Measurements from ENCODE around the gene BMP2. TPM values are rescaled to one million over a fixed set of nuclear protein-coding genes. Genes with fewer than 3 reads are reported as not detected.
A peak's percentile ranks its signal among the peaks of the same experiment; 100 is the strongest.

The BMP2 gene
- total RNA-seq, 1 donor from 2014 or later: 10.5 TPM

- Mint-ChIP-seq H3K36me3 (no peaks in the 10 kb centered on the region), H3K27ac (no peak overlapping the region), H3K9me3 (peaks cover 27% of the 10 kb centered on the region), H3K27me3 (ENCODE audit: low read depth) (peaks cover 1% of the 10 kb centered on the region), H3K4me3 (no peak overlapping the region), H3K4me1 (peaks cover 7% of the 10 kb centered on the region)
- no peak for DNase-seq (ENCODE audit: low spot score in 2 of 2, unreplicated experiment in 2 of 2)
- TF ChIP-seq, protein P1, sequence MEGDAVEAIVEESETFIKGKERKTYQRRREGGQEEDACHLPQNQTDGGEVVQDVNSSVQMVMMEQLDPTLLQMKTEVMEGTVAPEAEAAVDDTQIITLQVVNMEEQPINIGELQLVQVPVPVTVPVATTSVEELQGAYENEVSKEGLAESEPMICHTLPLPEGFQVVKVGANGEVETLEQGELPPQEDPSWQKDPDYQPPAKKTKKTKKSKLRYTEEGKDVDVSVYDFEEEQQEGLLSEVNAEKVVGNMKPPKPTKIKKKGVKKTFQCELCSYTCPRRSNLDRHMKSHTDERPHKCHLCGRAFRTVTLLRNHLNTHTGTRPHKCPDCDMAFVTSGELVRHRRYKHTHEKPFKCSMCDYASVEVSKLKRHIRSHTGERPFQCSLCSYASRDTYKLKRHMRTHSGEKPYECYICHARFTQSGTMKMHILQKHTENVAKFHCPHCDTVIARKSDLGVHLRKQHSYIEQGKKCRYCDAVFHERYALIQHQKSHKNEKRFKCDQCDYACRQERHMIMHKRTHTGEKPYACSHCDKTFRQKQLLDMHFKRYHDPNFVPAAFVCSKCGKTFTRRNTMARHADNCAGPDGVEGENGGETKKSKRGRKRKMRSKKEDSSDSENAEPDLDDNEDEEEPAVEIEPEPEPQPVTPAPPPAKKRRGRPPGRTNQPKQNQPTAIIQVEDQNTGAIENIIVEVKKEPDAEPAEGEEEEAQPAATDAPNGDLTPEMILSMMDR (IDR thresholded peaks at IDR 0.05; ENCODE audit: unreplicated experiment): no peak
Observed at GRCh38 chr20:6756693-6757595, 10.5 kb upstream of the BMP2 start.

GRCh38 chr20:6764619-6765018 is 2.9 kb upstream of the BMP2 start:
- TF ChIP-seq, protein P1 (IDR thresholded peaks at IDR 0.05; ENCODE audit: unreplicated experiment): no peak
- Mint-ChIP-seq H3K4me1 (peaks cover 8% of the 10 kb centered on the region), H3K4me3 (no peak overlapping the region), H3K36me3 (no peaks in the 10 kb centered on the region), H3K27me3 (ENCODE audit: low read depth) (peaks cover 21% of the 10 kb centered on the region), H3K9me3 (peaks cover 16% of the 10 kb centered on the region), H3K27ac (no peak overlapping the region)
- DNase-seq (ENCODE audit: low spot score in 2 of 2, unreplicated experiment in 2 of 2): no peak

DNA sequence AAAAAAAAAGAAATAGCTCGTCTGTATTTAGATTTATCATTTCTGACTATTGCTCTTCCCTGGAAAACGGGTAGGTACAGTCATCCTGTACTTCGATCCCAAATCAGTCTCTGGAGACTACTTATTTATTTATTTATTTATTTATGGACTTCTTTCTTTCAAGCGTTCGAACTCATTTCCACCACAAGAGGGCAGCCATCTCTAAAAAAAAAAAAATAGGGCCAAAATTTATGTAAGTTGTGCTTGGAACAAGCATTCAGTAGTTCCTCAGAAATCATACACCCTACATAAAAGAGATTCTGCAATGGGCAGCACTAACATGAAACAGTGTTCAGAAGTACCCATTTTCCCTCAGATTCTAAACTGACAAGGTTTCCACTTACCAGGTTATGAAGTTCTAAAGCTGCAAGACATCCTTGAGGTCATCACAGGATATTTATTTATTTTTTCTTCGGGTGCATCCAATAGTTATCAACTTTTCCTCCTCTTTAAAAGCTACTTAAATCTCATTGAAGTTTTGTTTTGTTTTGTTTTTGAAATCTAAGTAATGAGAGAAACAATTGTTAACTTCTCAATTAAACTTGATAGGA is 1.9 kb upstream of the BMP2 start:
- no peak overlapping the region for H3K27ac Mint-ChIP-seq
- peaks cover 14% of the 10 kb centered on the region for H3K9me3 Mint-ChIP-seq
- TF ChIP-seq, protein P1 (IDR thresholded peaks at IDR 0.05; ENCODE audit: unreplicated experiment): peak; percentile 92
- no peaks in the 10 kb centered on the region for H3K36me3 Mint-ChIP-seq
- DNase-seq (ENCODE audit: low spot score in 2 of 2, unreplicated experiment in 2 of 2): peak in 1 of 2 experiments; percentile 39
- H3K4me3 Mint-ChIP-seq: no peak overlapping the region
- H3K4me1 Mint-ChIP-seq: peaks cover 12% of the 10 kb centered on the region
- H3K27me3 Mint-ChIP-seq (ENCODE audit: low read depth): peaks cover 26% of the 10 kb centered on the region

DNA sequence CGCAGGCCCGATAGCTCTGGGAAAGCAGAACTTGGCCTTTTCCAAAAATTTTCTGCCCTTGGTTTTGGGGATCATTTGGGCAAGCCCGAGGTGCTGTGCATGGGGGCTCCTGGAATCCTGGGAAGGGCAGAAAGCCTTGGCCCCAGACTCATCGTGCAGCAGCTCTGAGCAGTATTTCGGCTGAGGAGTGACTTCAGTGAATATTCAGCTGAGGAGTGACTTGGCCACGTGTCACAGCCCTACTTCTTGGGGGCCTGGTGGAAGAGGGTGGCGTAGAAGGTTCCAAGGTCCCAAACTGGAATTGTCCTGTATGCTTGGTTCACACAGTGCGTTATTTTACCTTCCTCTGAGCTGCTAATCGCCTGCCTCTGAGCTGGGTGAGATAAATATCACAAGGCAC is 1.1 kb upstream of the BMP2 start:
- H3K36me3 Mint-ChIP-seq: no peaks in the 10 kb centered on the region
- H3K27ac Mint-ChIP-seq: no peak overlapping the region
- DNase-seq (ENCODE audit: low spot score in 2 of 2, unreplicated experiment in 2 of 2): no peak
- peaks cover 5% of the 10 kb centered on the region for H3K9me3 Mint-ChIP-seq
- H3K27me3 Mint-ChIP-seq (ENCODE audit: low read depth): peaks cover 31% of the 10 kb centered on the region
- peaks cover 20% of the 10 kb centered on the region for H3K4me1 Mint-ChIP-seq
- H3K4me3 Mint-ChIP-seq: peak overlapping the region; percentile 10
- TF ChIP-seq, protein P1 (IDR thresholded peaks at IDR 0.05; ENCODE audit: unreplicated experiment): no peak

DNA sequence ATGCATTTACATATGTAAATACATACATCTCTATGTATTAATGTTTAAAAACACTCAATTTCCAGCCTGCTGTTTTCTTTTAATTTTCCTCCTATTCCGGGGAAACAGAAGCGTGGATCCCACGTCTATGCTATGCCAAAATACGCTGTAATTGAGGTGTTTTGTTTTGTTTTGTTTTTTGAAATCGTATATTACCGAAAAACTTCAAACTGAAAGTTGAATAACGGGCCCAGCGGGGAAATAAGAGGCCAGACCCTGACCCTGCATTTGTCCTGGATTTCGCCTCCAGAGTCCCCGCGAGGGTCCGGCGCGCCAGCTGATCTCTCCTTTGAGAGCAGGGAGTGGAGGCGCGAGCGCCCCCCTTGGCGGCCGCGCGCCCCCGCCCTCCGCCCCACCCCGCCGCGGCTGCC is 355 bp upstream of the BMP2 start:
- Mint-ChIP-seq H3K4me3 (peak overlapping the region; percentile 73), H3K9me3 (no peaks in the 10 kb centered on the region), H3K27ac (no peak overlapping the region), H3K36me3 (no peaks in the 10 kb centered on the region), H3K4me1 (peaks cover 23% of the 10 kb centered on the region), H3K27me3 (ENCODE audit: low read depth) (peaks cover 32% of the 10 kb centered on the region)
- TF ChIP-seq, protein P1 (IDR thresholded peaks at IDR 0.05; ENCODE audit: unreplicated experiment): no peak
- no peak for DNase-seq (ENCODE audit: low spot score in 2 of 2, unreplicated experiment in 2 of 2)

All from mesothelial cell of epicardium (in vitro differentiated cells).